ENCODE results near the gene ATF7IP2. TPM values are rescaled to one million over a fixed set of nuclear protein-coding genes. Genes with fewer than 3 reads are reported as not detected.
A peak's percentile ranks its signal among the peaks of the same experiment; 100 is the strongest.

The ATF7IP2 gene
- total and polyA plus RNA-seq, 2 of the 13 experiments (the other 11 are each of a cell fraction or from before 2014, with no cell fraction given) = 117 to 217 TPM

- TF ChIP-seq ZNF513 (CRISPR knock-in tag; conservative IDR thresholded peaks at IDR 0.05) (no peak), E2F1 (CRISPR knock-in tag; IDR thresholded peaks at IDR 0.05) (peak; percentile 64), THYN1 (CRISPR knock-in tag; IDR thresholded peaks at IDR 0.05; ENCODE audit: borderline replicate concordance, low read depth) (peak; percentile 66; the same call in 1 of the 2 replicates), SP5 (CRISPR knock-in tag; IDR thresholded peaks at IDR 0.05; ENCODE audit: borderline replicate concordance, low read depth) (0 out of 2 replicates have a peak, but pooled peaks have one; percentile 36), TBL1XR1 (IDR thresholded peaks at IDR 0.05; ENCODE audit: borderline replicate concordance, low read length, partially characterized antibody) (peak; percentile 74), ZFP41 (CRISPR knock-in tag; IDR thresholded peaks at IDR 0.05; ENCODE audit: borderline replicate concordance) (no peak; the same call in 1 of the 2 replicates), ZNF552 (CRISPR knock-in tag; IDR thresholded peaks at IDR 0.05; ENCODE audit: borderline replicate concordance) (peak; percentile 94; the same call in 1 of the 2 replicates), ZNF672 (CRISPR knock-in tag; IDR thresholded peaks at IDR 0.05) (no peak), POLR2AphosphoS2 (IDR thresholded peaks at IDR 0.05; ENCODE audit: low read depth, low read length) (peak; percentile 87; the same call in 1 of the 2 replicates), ZNF282 (IDR thresholded peaks at IDR 0.05; ENCODE audit: partially characterized antibody) (no peak), RXRA (CRISPR knock-in tag; IDR thresholded peaks at IDR 0.05) (peak; percentile 93), MEIS1 (CRISPR knock-in tag; IDR thresholded peaks at IDR 0.05; ENCODE audit: borderline replicate concordance) (peak; percentile 86; the same call in 1 of the 2 replicates), FUBP1 (CRISPR knock-in tag; IDR thresholded peaks at IDR 0.05; ENCODE audit: borderline replicate concordance) (peak; percentile 97; the same call in 1 of the 2 replicates), BRF2 (CRISPR knock-in tag; IDR thresholded peaks at IDR 0.05) (peak; percentile 93), SETDB1 (CRISPR knock-in tag; IDR thresholded peaks at IDR 0.05; ENCODE audit: borderline replicate concordance) (0 out of 2 replicates have a peak, but pooled peaks have one; percentile 6), RFX3 (CRISPR knock-in tag; IDR thresholded peaks at IDR 0.05) (no peak), MXD1 (CRISPR knock-in tag; IDR thresholded peaks at IDR 0.05) (peak; percentile 96), TBX2 (CRISPR knock-in tag; IDR thresholded peaks at IDR 0.05; ENCODE audit: borderline replicate concordance) (peak; percentile 96), HNRNPK (IDR thresholded peaks at IDR 0.05; ENCODE audit: low read depth, low read length, poor library complexity, severe bottlenecking) (peak; percentile 75), KLF11 (CRISPR knock-in tag; IDR thresholded peaks at IDR 0.05) (peak; percentile 99), NR2C2 (CRISPR knock-in tag; IDR thresholded peaks at IDR 0.05; ENCODE audit: borderline replicate concordance) (peak; percentile 76), MIER3 (CRISPR knock-in tag; IDR thresholded peaks at IDR 0.05; ENCODE audit: borderline replicate concordance) (peak; percentile 97)
Measured at GRCh38 chr16:10385725-10386516, at the start of gene ATF7IP2 (continued).
